Esophagus muscularis mucosa (tissue), 4 donors: ENCODE measurements around the gene PTPRK.

Source experiments
- EP300 ChIP-seq: sonication (generic); formaldehyde crosslinking; IDR thresholded peaks from one replicate; pipeline ENCODE4 v1.6.1; 2017; ENCODE audit warnings: antibody characterized with exemption
- POLR2A ChIP-seq: fragments of 450-650 bp; IDR thresholded peaks from one replicate; pipeline ENCODE4 v1.6.1; 2017; ENCODE audit warnings: antibody characterized with exemption, moderate library complexity, mild to moderate bottlenecking, low read depth
- POLR2AphosphoS5 ChIP-seq, 2 donors: sonication (generic); formaldehyde crosslinking; IDR thresholded peaks; one replicate each; pipeline ENCODE4 v1.6.1; 2017; ENCODE audit warnings: antibody characterized with exemption in 2 of 2
- TF ChIP-seq, protein P1 (sequence below), 3 experiments: fragments of 200-600 bp in 2 of 3; fragments of 450-650 bp in 1 of 3; sonication (generic) in 2 of 3; IDR thresholded peaks; one replicate each; pipeline ENCODE4 v1.5.1; 2017 to 2019; ENCODE audit warnings: antibody characterized with exemption in 3 of 3, mild to moderate bottlenecking in 2 of 3, moderate library complexity in 1 of 3

DNA sequence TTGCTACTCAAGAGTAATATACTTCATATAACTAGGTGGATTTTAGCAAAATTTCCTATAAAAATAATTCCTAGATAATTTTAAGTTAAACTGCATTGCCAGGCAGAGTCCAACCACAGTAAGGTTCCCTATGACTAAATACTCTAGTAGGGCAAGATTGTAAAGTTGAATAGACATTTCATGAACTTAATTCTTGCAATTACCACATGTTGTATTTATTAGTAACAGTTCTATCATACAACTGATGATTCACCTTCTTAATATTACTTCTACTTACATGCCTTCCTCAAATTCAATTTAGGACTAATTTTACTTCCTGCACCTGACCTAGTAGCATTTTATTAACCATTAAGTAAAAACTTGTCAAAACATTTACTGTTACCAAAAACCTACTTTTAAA is 352.8 kb downstream of the PTPRK start:
- no peak for TF ChIP-seq EP300
- TF ChIP-seq, protein P1, sequence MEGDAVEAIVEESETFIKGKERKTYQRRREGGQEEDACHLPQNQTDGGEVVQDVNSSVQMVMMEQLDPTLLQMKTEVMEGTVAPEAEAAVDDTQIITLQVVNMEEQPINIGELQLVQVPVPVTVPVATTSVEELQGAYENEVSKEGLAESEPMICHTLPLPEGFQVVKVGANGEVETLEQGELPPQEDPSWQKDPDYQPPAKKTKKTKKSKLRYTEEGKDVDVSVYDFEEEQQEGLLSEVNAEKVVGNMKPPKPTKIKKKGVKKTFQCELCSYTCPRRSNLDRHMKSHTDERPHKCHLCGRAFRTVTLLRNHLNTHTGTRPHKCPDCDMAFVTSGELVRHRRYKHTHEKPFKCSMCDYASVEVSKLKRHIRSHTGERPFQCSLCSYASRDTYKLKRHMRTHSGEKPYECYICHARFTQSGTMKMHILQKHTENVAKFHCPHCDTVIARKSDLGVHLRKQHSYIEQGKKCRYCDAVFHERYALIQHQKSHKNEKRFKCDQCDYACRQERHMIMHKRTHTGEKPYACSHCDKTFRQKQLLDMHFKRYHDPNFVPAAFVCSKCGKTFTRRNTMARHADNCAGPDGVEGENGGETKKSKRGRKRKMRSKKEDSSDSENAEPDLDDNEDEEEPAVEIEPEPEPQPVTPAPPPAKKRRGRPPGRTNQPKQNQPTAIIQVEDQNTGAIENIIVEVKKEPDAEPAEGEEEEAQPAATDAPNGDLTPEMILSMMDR (IDR thresholded peaks at IDR 0.05): no peak
- TF ChIP-seq POLR2AphosphoS5 (IDR thresholded peaks at IDR 0.05): no peak
- no peak for TF ChIP-seq POLR2A
